ENCODE results near the gene CHN1.

- TF ChIP-seq, protein P1, sequence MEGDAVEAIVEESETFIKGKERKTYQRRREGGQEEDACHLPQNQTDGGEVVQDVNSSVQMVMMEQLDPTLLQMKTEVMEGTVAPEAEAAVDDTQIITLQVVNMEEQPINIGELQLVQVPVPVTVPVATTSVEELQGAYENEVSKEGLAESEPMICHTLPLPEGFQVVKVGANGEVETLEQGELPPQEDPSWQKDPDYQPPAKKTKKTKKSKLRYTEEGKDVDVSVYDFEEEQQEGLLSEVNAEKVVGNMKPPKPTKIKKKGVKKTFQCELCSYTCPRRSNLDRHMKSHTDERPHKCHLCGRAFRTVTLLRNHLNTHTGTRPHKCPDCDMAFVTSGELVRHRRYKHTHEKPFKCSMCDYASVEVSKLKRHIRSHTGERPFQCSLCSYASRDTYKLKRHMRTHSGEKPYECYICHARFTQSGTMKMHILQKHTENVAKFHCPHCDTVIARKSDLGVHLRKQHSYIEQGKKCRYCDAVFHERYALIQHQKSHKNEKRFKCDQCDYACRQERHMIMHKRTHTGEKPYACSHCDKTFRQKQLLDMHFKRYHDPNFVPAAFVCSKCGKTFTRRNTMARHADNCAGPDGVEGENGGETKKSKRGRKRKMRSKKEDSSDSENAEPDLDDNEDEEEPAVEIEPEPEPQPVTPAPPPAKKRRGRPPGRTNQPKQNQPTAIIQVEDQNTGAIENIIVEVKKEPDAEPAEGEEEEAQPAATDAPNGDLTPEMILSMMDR (optimal IDR thresholded peaks at IDR 0.05 in 1 of 3, IDR thresholded peaks at IDR 0.05 in 1 of 3, conservative IDR thresholded peaks at IDR 0.05 in 1 of 3; ENCODE audit: extremely low read depth in 1 of 3, insufficient read depth in 2 of 3, low read length in 3 of 3): no peak
- TF ChIP-seq EZH2 (IDR thresholded peaks at IDR 0.05; ENCODE audit: low read length): no peak
These were observed 181.1 kb downstream of the CHN1 start for GRCh38 chr2:174824068-174824467.
